Stimulated activated CD4-positive, alpha-beta T cell treated with anti-CD3 and anti-CD28 coated beads, TNF-alpha, amount 100 ng/mL, for 48 hours (primary cell): Measurements from ENCODE around the gene ENAH.
A peak's percentile ranks its signal among the peaks of the same experiment; 100 is the strongest.
"Not testable (repeated sequence)": the region's sequence is repeated elsewhere in the genome, so short reads cannot be mapped to it uniquely, and the experiment has no call there.

ENCODE experiments used
- DNase-seq, 3 donors: peaks; one replicate each; pipeline ENCODE4 v3.0.0-alpha.2; 2020; ENCODE audit warnings: low read depth in 3 of 3

The ENAH gene

GRCh38 chr1:225652729-225653462 is at the start of gene ENAH:
TSS of gene ENAH (minus strand) at chr1:225653123. CDS start at chr1:225652690, 433 bp downstream.
- peak in 1 of 3 donors; percentile 27 for DNase-seq

GRCh38 chr1:225700889-225701465 is 48.1 kb upstream of the ENAH start:
- no peak for DNase-seq

GRCh38 chr1:225700164-225700821 is 47.4 kb upstream of the ENAH start:
- no peak for DNase-seq

- DNase-seq, result no peak
Measured at GRCh38 chr1:225699336-225699735, 46.4 kb upstream of the ENAH start.

- not testable (repeated sequence) for DNase-seq
Measured at GRCh38 chr1:225698194-225698593, 45.3 kb upstream of the ENAH start.

- DNase-seq, result no peak
Measured at GRCh38 chr1:225697428-225697827, 44.5 kb upstream of the ENAH start.

- no peak for DNase-seq
Measured at GRCh38 chr1:225695578-225696337, 42.8 kb upstream of the ENAH start.

GRCh38 chr1:225694151-225694603 is 41.3 kb upstream of the ENAH start:
- no peak for DNase-seq

- not testable (repeated sequence) for DNase-seq
Measured at GRCh38 chr1:225693697-225694096, 40.8 kb upstream of the ENAH start.

- no peak for DNase-seq
Measured at GRCh38 chr1:225693085-225693696, 40.3 kb upstream of the ENAH start.

GRCh38 chr1:225692517-225692879 is 39.6 kb upstream of the ENAH start:
- no peak for DNase-seq

GRCh38 chr1:225691861-225692516 is 39.1 kb upstream of the ENAH start:
- DNase-seq, result no peak

- DNase-seq, result no peak
Measured at GRCh38 chr1:225691377-225691776, 38.5 kb upstream of the ENAH start.

GRCh38 chr1:225689882-225690459 is 37.0 kb upstream of the ENAH start:
- no peak for DNase-seq

GRCh38 chr1:225688345-225688744 is 35.4 kb upstream of the ENAH start:
- no peak for DNase-seq

GRCh38 chr1:225685476-225686176 is 32.7 kb upstream of the ENAH start:
- DNase-seq, result no peak

GRCh38 chr1:225684741-225685140 is 31.8 kb upstream of the ENAH start:
- no peak for DNase-seq

- DNase-seq, result no peak
Measured at GRCh38 chr1:225681231-225681630, 28.3 kb upstream of the ENAH start.

GRCh38 chr1:225678545-225678944 is 25.6 kb upstream of the ENAH start:
- DNase-seq, result no peak
